Cerebellar nuclear complex (tissue), 1 donor: Measurements from ENCODE around the gene MIGA2.
"Not testable (repeated sequence)": the region's sequence is repeated elsewhere in the genome, so short reads cannot be mapped to it uniquely, and the experiment has no call there.

Source experiments
- DNase-seq, 2 experiments: peaks; one replicate each; lab custom pipeline; 2025; lab: John Stamatoyannopoulos, UW

MIGA2 gene

DNA sequence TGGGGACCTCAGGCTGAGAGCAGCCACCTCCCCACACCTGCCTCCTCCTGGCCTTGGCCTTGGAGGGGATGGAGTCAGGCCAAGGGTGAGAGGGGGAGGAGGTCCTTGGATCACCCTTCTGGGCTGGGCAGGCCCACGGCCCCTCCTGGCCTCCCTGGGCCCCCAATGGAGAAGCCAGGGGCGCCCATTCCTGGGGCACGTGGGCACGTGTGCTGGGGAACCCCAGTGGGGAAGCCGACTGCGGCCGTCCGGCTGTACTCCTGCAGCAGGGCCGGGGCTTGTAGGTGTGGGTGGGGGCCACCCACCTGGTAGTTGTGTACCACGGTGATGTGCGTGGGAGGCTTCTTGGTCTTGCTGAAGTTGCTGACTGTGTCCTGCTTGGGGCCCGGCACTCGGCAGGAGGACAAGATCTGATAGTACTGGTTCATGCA is 65.7 kb downstream of the MIGA2 start:
- no peak for DNase-seq

DNA sequence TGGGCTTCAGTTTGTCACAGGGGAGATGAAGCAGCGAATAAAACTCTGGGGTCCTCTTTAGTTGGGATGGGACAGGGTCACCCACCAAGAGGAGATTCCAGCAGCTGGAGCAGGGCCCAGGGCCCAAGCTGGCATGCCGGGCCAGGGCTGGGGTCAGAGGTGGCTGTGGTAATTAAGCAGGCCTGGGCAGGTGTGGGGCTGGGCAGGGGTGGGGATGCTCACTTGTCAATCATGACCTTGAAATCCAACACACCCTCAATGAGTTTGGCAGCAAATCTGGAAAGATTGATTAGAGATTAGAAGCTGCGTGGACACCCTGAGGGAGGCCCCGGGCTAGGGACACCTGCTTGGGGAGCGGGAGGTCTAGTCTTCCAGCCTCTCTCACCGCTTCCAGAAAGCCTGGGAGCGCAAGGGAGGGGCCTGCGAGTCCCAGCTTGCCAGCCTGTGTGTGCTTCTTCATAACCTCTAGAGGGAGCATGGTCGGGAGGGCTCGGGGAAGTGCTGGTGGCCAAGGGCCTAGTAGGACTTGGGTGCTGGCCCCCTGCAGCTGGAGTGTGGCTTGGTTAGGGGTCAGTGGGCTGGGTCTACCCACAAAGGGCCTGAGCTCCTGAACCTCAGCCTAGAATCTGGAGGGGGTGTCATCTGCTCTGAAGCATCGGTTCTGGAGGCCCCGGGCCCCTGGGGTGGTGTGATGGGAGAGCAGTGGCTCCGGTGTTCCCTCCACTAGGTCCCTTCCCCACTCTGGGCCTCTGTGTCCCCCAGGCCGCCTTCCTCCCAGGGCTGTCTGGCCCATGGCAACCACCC is 66.6 kb downstream of the MIGA2 start:
- no peak for DNase-seq

DNA sequence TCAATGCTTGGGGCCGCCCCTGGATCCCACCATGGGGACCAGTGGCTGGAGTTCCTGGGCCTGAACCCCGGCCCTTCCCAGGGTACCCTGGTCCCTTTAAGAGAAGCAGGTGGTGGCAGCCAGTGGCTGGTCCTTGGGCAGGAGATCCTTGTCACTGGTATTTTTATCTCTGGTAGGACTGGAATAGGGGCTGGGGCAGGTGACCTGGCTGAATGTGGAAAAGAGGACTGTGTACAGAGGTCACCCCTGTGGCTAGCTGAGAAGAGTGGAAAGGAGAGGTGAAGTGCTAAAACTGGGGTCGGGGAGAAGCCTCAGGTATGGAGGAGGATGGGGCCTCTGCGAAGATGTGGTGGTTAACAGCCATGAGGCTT is 67.2 kb downstream of the MIGA2 start:
- no peak for DNase-seq

- no peak for DNase-seq
These were observed 67.6 kb downstream of the MIGA2 start for GRCh38 chr9:129104051-129104450.

GRCh38 chr9:129105857-129106694 is 69.7 kb downstream of the MIGA2 start:
- no peak for DNase-seq

- no peak for DNase-seq
These were observed 71.2 kb downstream of the MIGA2 start for GRCh38 chr9:129107651-129108050.

- no peak for DNase-seq
These were observed 71.8 kb downstream of the MIGA2 start for GRCh38 chr9:129108083-129108804.

DNA sequence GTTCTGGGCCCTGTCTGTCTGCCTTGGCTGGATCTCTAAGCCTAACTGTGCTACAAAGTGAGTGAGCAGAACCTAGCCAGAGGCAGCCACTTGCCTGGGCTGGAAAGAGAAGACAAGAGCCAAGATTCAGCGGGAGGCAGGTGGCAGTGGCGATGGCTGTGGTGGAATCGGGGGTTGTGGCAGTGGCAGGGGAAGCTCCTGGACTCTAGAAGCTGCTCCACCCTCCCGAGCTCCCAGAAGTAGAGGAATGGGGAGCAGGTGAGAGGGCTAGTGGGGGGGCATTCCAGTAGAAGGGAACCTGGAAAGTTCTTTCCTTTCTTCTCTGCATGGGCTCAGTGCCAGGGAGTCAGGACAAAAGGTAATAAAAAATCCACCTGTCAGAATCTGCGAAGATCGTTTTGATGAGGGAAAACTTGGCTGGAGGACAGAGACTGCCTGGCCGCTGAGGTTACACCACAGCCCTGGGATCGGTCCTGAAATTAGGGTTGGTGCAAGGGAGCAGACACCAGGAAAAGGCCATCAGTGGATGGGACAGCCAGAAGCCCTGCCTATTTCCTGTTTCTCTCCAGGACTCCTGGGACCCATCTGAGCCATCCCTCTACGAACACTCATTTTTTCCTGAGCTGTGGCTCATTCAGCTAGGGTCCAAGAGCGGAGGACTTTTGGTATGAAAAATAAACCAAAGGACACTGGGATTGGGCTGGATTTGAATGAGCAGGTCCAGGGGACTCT is 72.5 kb downstream of the MIGA2 start:
- no peak for DNase-seq

- no peak for DNase-seq
These were observed 73.1 kb downstream of the MIGA2 start for GRCh38 chr9:129109537-129109903.

- DNase-seq = no peak
These were observed 73.7 kb downstream of the MIGA2 start for GRCh38 chr9:129109952-129110739.

DNA sequence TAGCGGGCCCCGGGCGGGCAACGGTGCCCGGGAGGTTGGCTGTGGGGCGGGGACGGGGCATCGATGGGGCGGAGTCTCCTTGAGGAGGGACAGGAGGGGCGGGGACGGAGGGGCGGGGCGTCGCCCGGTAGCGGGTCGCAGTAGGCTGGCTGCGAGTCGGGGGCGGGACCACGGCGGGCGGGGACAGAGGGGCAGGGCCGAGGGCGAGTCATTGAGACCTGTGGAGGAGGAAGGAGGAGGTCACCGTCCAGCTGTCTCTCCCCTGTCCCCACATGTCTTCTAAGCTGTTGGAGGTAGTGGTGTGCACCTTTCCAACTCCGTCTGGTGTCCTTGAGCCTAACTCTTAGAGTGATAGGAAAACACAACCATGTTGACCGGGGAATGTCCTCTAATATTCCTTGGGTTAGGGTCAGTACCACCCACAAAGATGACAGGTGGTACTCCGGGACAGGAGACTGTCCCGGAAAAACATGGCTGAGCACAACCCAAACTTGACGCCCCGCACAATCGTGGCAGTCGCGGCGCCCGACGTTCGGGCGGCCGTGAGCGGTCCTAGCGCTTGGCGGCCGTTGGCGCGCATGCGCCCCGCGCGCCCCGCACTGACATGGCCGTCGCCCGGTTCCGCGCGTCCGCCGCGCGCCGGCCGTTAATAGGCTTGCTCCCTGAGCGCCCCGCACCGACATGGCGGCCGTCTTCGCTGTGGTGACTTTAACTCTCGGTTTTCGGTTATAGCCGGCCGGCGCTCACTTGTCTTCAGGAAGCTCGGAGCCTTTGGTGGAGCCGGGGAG is 74.5 kb downstream of the MIGA2 start, which contains the start of the genes CRAT and PTPA:
TSS of gene CRAT (minus strand) at position 54 of the 788 bp plus-strand sequence. CDS start 284 bp downstream, outside the sequence.
TSS of gene PTPA (plus strand) at position 676 of the 788 bp plus-strand sequence. CDS start 186 bp downstream, outside the sequence.
- peak; percentile 65 to 82 for DNase-seq

DNA sequence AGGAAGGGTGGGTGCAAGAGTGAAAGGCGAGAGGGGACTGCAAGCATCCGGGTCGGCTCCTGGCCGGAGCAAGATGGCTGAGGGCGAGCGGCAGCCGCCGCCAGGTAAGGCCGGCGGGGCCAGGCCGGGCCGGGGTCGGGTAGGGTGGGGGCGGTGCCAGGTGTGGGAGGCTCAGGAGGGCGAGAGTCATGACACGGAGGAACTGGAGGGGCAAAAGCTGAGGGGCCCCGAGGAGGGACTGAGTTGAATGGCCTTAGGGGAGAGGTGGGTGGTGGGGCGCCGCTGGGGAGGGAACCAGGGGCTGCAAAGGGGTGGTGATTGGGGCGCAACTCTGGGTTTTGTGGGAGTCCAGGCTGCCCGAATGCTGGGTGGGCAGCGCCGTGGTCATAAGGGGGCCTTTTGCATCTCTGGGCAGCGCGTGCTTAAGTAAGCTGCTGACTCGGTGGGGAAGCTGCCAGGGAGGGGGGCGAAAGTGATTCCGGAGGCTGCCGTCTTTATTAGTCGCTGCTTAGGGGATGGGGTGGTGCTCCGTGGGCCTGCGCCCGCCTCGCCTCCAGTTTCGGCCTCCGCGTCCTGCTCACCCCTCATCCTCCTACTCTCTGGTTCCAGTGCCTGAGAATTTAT is 75.2 kb downstream of the MIGA2 start:
- no peak for DNase-seq

DNA sequence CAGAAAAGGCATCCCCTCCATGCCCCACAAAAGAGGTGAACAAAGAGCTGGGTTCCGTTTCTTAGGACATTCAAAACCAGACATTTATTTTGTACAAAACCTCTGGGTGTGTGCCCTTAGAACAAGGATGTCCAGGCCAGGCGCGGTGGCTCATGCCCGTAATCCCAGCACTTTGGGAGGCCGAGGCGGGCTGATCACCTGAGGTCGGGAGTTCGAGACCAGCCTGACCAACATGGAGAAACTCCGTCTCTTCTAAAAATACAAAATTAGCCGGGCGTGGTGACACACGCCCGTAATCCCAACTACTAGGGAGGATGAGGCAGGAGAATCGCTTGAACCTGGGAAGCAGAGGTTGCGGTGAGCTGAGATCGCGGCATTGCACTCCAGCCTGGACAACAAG is 76.1 kb downstream of the MIGA2 start:
- DNase-seq = not testable (repeated sequence)

DNA sequence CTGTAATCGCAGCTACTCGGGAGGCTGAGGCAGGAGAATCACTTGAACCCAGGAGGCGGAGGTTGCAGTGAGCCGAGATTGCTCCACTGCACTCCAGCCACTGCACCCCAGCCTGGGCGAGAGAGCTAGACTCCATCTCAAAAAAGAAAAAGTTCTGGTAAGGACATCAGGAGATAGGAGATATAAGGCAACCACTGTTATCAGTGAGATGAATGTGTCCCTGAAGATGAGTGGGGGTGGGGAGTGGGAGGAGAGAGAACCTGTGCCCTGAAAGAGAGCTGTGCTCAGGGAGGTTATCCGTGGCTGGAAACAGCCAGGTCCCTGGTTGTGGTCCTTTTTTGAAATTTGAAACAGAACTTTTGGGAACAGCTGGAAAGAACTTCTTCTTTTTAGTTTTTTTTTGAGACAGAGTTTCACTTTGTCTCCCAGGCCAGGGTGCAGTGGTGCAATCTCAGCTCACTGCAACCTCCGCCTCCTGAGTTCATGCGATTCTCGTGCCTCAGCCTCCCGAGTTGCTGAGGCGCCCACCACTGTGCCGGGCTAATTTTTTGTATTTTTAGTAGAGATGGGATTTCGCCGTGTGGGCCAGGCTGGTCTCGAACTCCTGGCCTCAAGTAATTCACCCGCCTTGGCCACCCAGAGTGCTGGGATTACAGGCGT is 77.3 kb downstream of the MIGA2 start:
- DNase-seq = no peak

DNA sequence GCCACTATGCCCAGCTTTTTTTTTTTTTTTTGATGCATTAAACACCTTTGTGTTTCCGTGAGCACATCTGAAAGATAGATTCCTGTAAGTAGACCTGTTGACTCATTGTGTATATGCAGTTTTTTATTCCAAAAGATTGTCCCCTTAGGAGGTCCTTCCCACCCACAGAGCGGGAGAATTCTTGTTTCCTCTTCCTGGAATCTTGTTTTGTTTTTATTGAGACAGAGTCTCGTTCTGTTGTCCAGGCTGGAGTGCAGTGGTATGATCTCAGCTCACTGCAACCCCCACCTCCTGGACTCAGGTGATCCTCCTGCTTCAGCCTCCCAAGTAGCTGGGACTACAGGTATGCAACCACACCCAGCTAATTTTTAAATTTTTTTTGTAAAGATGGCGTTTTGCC is 82.4 kb downstream of the MIGA2 start:
- no peak for DNase-seq

DNA sequence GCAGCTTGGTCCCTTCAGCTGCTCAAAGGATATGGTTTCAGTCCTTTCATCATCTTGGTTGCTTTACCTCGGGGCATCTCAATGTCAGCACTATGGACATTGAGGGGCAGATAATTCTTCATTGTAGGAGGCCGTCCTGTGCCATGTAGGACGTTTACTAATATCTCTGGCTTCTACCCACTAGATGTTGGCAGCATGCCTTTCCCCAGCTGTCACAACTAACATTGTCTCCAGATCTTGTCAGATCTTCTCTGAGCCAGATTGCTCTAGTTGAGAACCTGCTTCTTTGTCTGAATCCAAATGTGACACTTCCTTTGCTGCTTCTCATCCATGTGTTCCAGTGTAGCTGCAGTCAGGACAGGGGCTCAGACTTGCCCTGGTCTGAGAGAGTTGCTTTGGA is 85.1 kb downstream of the MIGA2 start:
- no peak for DNase-seq
